ENCODE data around the gene LGR6. TPM values are rescaled to one million over a fixed set of nuclear protein-coding genes. Genes with fewer than 3 reads are reported as not detected.

The LGR6 gene
- total RNA-seq, 1 experiment from 2014 or later: 1.0 TPM

- no peak overlapping the region for H3K56ac ChIP-seq (ENCODE audit: insufficient read length, low read depth, low read length)
- no peak overlapping the region for H3K4ac ChIP-seq (ENCODE audit: low read depth, low read length)
- no peak overlapping the region for H2AFZ ChIP-seq (ENCODE audit: low read length)
- H2AK5ac ChIP-seq (ENCODE audit: insufficient read length, low read length): no peak overlapping the region
- H4K91ac ChIP-seq (ENCODE audit: insufficient read length, low read depth, low read length): no peak overlapping the region
- H3K18ac ChIP-seq (ENCODE audit: insufficient read length, low read depth, low read length): no peak overlapping the region
- H3K79me2 ChIP-seq (ENCODE audit: insufficient read depth, low read length): no peaks in the 10 kb centered on the region
- H3K4me1 ChIP-seq (ENCODE audit: insufficient read depth, low read length): peaks cover 3% of the 10 kb centered on the region; the same call in 1 of the 2 replicates
- no peak overlapping the region for H4K8ac ChIP-seq (replicated peaks; ENCODE audit: insufficient read length, low read depth, low read length)
- DNase-seq: no peak
- H3K9me3 Mint-ChIP-seq: no peaks in the 10 kb centered on the region
- H2BK20ac ChIP-seq (ENCODE audit: low read depth, low read length, poor library complexity, severe bottlenecking): no peak overlapping the region
- H2BK12ac ChIP-seq (ENCODE audit: insufficient read length, low read depth, low read length): no peak overlapping the region
- no peak overlapping the region for H3K23ac ChIP-seq (ENCODE audit: insufficient read length, low read depth, low read length)
- no peak overlapping the region for H2BK15ac ChIP-seq (ENCODE audit: low read depth, low read length)
- H4K5ac ChIP-seq (ENCODE audit: insufficient read length, low read depth, low read length): no peak overlapping the region
- peaks cover 5% of the 10 kb centered on the region for H3K27me3 Mint-ChIP-seq (ENCODE audit: low read depth)
- no peak overlapping the region for H3K14ac ChIP-seq (ENCODE audit: insufficient read depth, low read length)
- H3K27me3 ChIP-seq (ENCODE audit: insufficient read depth, low read length): no peaks in the 10 kb centered on the region
- H2BK120ac ChIP-seq (ENCODE audit: low read depth, low read length, poor library complexity, severe bottlenecking): no peak overlapping the region
- no peaks in the 10 kb centered on the region for H3K23me2 ChIP-seq (ENCODE audit: insufficient read length, low read depth, low read length, poor library complexity, severe bottlenecking)
- H3K79me1 ChIP-seq (ENCODE audit: insufficient read depth, low read depth, low read length, poor library complexity, severe bottlenecking): no peaks in the 10 kb centered on the region
- H3T11ph ChIP-seq (ENCODE audit: low read length): no peak overlapping the region
- no peaks in the 10 kb centered on the region; a peak in 1 of 7 replicates for H3K36me3 Mint-ChIP-seq (ENCODE audit: insufficient read depth in 1 of 3, low read depth in 3 of 3)
- H3K4me3 Mint-ChIP-seq: no peak overlapping the region
- no peak overlapping the region for H3K27ac ChIP-seq (ENCODE audit: insufficient read length, low read depth, low read length)
- WGBS (ENCODE audit: extremely low coverage, insufficient read length, low lambda C conversion rate): no CpG with 5 or more reads among the region's 3 CpGs
- H3K4me2 ChIP-seq (ENCODE audit: insufficient read depth, insufficient read length, low read length): no peak overlapping the region
- H3K27ac Mint-ChIP-seq: no peak overlapping the region
- H2BK5ac ChIP-seq (ENCODE audit: insufficient read length, low read length): no peak overlapping the region
- H3K9ac ChIP-seq (ENCODE audit: extremely low read depth, insufficient read length, low read length): no peak overlapping the region
- H3K4me1 Mint-ChIP-seq: peaks cover 17 to 21% of the 10 kb centered on the region in 2 experiments
- H4K20me1 ChIP-seq (ENCODE audit: control insufficient read depth, insufficient read depth, insufficient read length): no peaks in the 10 kb centered on the region
- no peaks in the 10 kb centered on the region for H3K9me3 ChIP-seq (ENCODE audit: control insufficient read depth, low read depth, low read length)
- TF ChIP-seq, protein P1, sequence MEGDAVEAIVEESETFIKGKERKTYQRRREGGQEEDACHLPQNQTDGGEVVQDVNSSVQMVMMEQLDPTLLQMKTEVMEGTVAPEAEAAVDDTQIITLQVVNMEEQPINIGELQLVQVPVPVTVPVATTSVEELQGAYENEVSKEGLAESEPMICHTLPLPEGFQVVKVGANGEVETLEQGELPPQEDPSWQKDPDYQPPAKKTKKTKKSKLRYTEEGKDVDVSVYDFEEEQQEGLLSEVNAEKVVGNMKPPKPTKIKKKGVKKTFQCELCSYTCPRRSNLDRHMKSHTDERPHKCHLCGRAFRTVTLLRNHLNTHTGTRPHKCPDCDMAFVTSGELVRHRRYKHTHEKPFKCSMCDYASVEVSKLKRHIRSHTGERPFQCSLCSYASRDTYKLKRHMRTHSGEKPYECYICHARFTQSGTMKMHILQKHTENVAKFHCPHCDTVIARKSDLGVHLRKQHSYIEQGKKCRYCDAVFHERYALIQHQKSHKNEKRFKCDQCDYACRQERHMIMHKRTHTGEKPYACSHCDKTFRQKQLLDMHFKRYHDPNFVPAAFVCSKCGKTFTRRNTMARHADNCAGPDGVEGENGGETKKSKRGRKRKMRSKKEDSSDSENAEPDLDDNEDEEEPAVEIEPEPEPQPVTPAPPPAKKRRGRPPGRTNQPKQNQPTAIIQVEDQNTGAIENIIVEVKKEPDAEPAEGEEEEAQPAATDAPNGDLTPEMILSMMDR (conservative IDR thresholded peaks at IDR 0.05): no peak
These were observed 83.3 kb downstream of the LGR6 start for GRCh38 chr1:202276920-202277319.

All from H9 (cell line).